Natural killer cell (primary cell): ENCODE data around the gene RMRP. TPM values are rescaled to one million over a fixed set of nuclear protein-coding genes. Genes with fewer than 3 reads are reported as not detected.

Experiments
- ATAC-seq, 3 donors: fragments of 150-1000 bp in 2 of 3; fragments of 200-7000 bp in 1 of 3; cut with Tn5 transposase; 1 replicate in 1 of 3; 2 replicates in 2 of 3; pipeline ENCODE4 v1.10.0; 2021; ENCODE audit warnings: mild to moderate bottlenecking in 2 of 3, moderate library complexity in 2 of 3
- DNase-seq, 2 donors: peaks; one replicate each; pipeline versions ENCODE4 v3.0.0 to v3.0.0-alpha.2; 2013 to 2021; ENCODE audit warnings: mixed read lengths in 1 of 2
- H3K27ac ChIP-seq: one replicate; pipeline ENCODE4 v1.5.1; 2013; ENCODE audit warnings: mild to moderate bottlenecking, low read length
- H3K27me3 ChIP-seq: one replicate; pipeline ENCODE4 v1.6.1; 2013; ENCODE audit warnings: low read length; ENCODE audit not compliant: control insufficient read depth, insufficient read depth
- H3K36me3 ChIP-seq: one replicate; pipeline ENCODE4 v1.6.1; 2013; ENCODE audit warnings: low read length; ENCODE audit not compliant: control insufficient read depth, insufficient read depth
- H3K4me1 ChIP-seq: one replicate; pipeline ENCODE4 v1.6.1; 2013; ENCODE audit warnings: low read length; ENCODE audit not compliant: control insufficient read depth, insufficient read depth
- H3K4me3 ChIP-seq: one replicate; pipeline ENCODE4 v1.5.1; 2013; ENCODE audit warnings: low read length
- H3K9me3 ChIP-seq: one replicate; pipeline ENCODE4 v1.6.1; 2013; ENCODE audit warnings: low read length; ENCODE audit not compliant: control insufficient read depth, insufficient read depth
- H3K27ac Mint-ChIP-seq, 2 donors: one replicate each; pipeline ENCODE4 v1.8.0; 2022; ENCODE audit warnings: mild to moderate bottlenecking in 2 of 2, mixed read lengths in 2 of 2, moderate library complexity in 1 of 2
- H3K27me3 Mint-ChIP-seq, 2 donors: one replicate each; pipeline ENCODE4 v1.8.0; 2022; ENCODE audit warnings: low read depth in 2 of 2, mixed read lengths in 2 of 2
- H3K36me3 Mint-ChIP-seq: one replicate; pipeline ENCODE4 v1.8.0; 2022; ENCODE audit warnings: mixed read lengths
- H3K4me1 Mint-ChIP-seq, 2 donors: one replicate each; pipeline ENCODE4 v1.8.0; 2022; ENCODE audit warnings: mixed read lengths in 2 of 2
- H3K4me3 Mint-ChIP-seq: one replicate; pipeline ENCODE4 v1.8.0; 2022; ENCODE audit warnings: mild to moderate bottlenecking, moderate library complexity, mixed read lengths
- H3K9me3 Mint-ChIP-seq, 2 donors: one replicate each; pipeline ENCODE4 v1.8.0; 2022; ENCODE audit warnings: mixed read lengths in 2 of 2
- WGBS: methylation state at CpG from one replicate; pipeline ENCODE4 v1.1.7; 2013; ENCODE audit warnings: missing lambda C conversion rate; ENCODE audit not compliant: insufficient coverage; 5-methylcytosine and 5-hydroxymethylcytosine counted together
- intact Hi-C: fragments of 100-400 bp; cut with micrococcal nuclease; formaldehyde crosslinking; loops from one replicate; pipeline ENCODE4 v1.14.2; 2022
- total RNA-seq, 4 donors: library from RNA; stranded (reverse); fragments of 120-200 nt in 1 of 4; gene quantifications; one replicate each; pipeline versions ENCODE4 v1.2.3 to v1.2.4, GENCODE V29; 2013 to 2022
- TF ChIP-seq, protein P1 (sequence below): fragments of 200-600 bp; IDR thresholded peaks from one replicate; pipeline ENCODE4 v1.8.0; 2022; ENCODE audit warnings: antibody characterized with exemption

The RMRP gene
- total RNA-seq, 3 donors from 2014 or later (not counting 1 experiment from before 2014, with no cell fraction given): 5,042 to 6,602 (median 5,874) TPM

DNA sequence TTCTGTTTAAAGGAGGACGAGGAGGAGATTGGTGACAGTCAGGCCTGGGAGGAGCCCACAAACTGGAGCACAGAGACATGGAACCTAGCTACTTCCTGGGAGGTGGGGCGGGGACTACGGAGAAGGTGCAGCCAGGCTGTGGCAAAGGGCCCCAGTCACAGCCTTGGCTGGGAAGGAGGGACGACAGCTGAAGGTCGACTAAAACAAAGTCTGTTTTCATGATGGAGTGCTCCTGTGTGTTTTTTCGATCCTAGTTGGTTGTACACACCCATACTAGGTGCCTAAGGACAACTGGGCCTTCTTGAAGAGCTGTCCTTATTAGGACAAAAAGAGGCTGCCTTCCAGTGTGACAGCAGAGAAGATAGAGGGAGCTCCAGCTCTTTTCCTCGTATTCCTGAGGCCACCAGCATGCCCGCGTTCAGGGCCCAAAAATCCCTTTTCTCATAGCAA lies 3.2 kb upstream of the RMRP start:
- Mint-ChIP-seq H3K9me3 (no peaks in the 10 kb centered on the region), H3K27me3 (peaks cover 3 to 8% of the 10 kb centered on the region in 2 donors), H3K4me3 (peak overlapping the region; percentile 37), H3K36me3 (peaks cover 6% of the 10 kb centered on the region), H3K4me1 (peaks cover 77 to 94% of the 10 kb centered on the region in 2 donors), H3K27ac (peak overlapping the region; percentile 94 to 95)
- TF ChIP-seq, protein P1, sequence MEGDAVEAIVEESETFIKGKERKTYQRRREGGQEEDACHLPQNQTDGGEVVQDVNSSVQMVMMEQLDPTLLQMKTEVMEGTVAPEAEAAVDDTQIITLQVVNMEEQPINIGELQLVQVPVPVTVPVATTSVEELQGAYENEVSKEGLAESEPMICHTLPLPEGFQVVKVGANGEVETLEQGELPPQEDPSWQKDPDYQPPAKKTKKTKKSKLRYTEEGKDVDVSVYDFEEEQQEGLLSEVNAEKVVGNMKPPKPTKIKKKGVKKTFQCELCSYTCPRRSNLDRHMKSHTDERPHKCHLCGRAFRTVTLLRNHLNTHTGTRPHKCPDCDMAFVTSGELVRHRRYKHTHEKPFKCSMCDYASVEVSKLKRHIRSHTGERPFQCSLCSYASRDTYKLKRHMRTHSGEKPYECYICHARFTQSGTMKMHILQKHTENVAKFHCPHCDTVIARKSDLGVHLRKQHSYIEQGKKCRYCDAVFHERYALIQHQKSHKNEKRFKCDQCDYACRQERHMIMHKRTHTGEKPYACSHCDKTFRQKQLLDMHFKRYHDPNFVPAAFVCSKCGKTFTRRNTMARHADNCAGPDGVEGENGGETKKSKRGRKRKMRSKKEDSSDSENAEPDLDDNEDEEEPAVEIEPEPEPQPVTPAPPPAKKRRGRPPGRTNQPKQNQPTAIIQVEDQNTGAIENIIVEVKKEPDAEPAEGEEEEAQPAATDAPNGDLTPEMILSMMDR: no peak
- no peaks in the 10 kb centered on the region for H3K27me3 ChIP-seq
- no peak overlapping the region for H3K4me3 ChIP-seq
- DNase-seq: no peak
- WGBS: 76% methylated on average over 9 of the region's 9 CpGs
- ATAC-seq: no peak
- H3K27ac ChIP-seq: peak overlapping the region; percentile 82
- no peaks in the 10 kb centered on the region for H3K9me3 ChIP-seq
- intact Hi-C loops: no loop called here
- H3K36me3 ChIP-seq: peaks cover 13% of the 10 kb centered on the region
- H3K4me1 ChIP-seq: peaks cover 89% of the 10 kb centered on the region

DNA sequence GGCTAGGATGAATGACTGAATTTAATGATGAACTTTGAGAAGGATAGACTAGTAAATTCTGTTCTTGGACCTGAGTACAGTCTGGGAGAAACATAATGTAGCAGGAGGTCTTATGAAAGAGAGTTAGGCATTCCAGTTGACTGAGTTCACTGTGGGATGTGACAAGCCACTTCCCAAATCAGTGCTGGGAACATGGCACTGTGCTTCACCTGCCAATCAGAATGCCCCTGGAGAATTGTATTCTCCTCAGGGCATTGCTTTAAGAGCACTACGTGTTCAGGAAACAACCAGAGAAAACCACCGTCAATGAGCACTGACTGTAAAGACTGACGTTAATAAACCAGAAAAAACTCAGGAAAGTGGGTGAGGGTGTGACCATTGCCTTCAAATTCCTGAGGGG lies 1.5 kb upstream of the RMRP start:
- H3K9me3 Mint-ChIP-seq: no peaks in the 10 kb centered on the region
- peaks cover 79% of the 10 kb centered on the region for H3K4me1 ChIP-seq
- ATAC-seq: no peak

DNA sequence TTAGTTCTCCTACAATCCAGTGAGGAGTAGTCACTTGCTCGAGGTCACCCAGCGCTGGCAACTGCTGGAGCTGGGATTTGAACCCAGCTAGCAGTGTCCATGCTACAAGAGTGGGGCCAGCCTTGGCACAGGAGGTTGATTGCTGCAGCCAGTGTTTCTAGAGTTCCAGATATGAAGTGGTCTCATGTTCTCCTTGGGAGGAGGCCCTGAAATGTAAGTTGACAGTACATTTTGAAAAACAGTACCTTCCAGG lies 1.1 kb upstream of the RMRP start:
- peaks cover 75% of the 10 kb centered on the region for H3K4me1 ChIP-seq
- H3K36me3 Mint-ChIP-seq: peaks cover 6% of the 10 kb centered on the region
- H3K4me3 ChIP-seq: peak overlapping the region; percentile 82
- peak overlapping the region; percentile 99 for H3K27ac ChIP-seq
- peaks cover 3 to 8% of the 10 kb centered on the region in 2 donors for H3K27me3 Mint-ChIP-seq
- WGBS: 0% methylated on average over 2 of the region's 2 CpGs
- H3K27me3 ChIP-seq: no peaks in the 10 kb centered on the region
- H3K4me1 Mint-ChIP-seq: peaks cover 68 to 79% of the 10 kb centered on the region in 2 donors
- DNase-seq (no peak), ATAC-seq (no peak)
- peaks cover 13% of the 10 kb centered on the region for H3K36me3 ChIP-seq
- peak overlapping the region; percentile 97 for H3K4me3 Mint-ChIP-seq
- no peaks in the 10 kb centered on the region for H3K9me3 Mint-ChIP-seq
- no peaks in the 10 kb centered on the region for H3K9me3 ChIP-seq
- peak overlapping the region; percentile 95 to 100 for H3K27ac Mint-ChIP-seq
- TF ChIP-seq, protein P1: no peak
- intact Hi-C loops: loop anchor here (1.0 to 2.0 kb wide), 5 partner anchors 37 to 156 kb away; partner anchors contain the start of genes CREB3, HINT2 and TLN1

More for the DNA sequence above, 1.5 kb upstream of the RMRP start:
- intact Hi-C loops: loop anchor here (2.0 kb wide), 2 partner anchors 43 to 73 kb away; partner anchors contain the start of genes CREB3 and TLN1
- WGBS: 20% methylated on average over 3 of the region's 3 CpGs
- Mint-ChIP-seq H3K36me3 (peaks cover 6% of the 10 kb centered on the region), H3K27ac (peak overlapping the region; percentile 95 to 100), H3K4me3 (peak overlapping the region; percentile 97), H3K27me3 (peaks cover 3 to 8% of the 10 kb centered on the region in 2 donors), H3K4me1 (peaks cover 72 to 84% of the 10 kb centered on the region in 2 donors)
- peak overlapping the region; percentile 99 for H3K27ac ChIP-seq
- peak in 1 of 2 donors; percentile 46 for DNase-seq
- H3K9me3 ChIP-seq: no peaks in the 10 kb centered on the region
- peaks cover 13% of the 10 kb centered on the region for H3K36me3 ChIP-seq
- H3K4me3 ChIP-seq: peak overlapping the region; percentile 82
- H3K27me3 ChIP-seq: no peaks in the 10 kb centered on the region
- TF ChIP-seq, protein P1: no peak
